GM21786 (cell line): ENCODE measurements around the gene SESTD1.

Experiments
- ATAC-seq: cut with Tn5 transposase; IDR thresholded peaks from one replicate; pipeline ENCODE4 v1.9.1; 2021; ENCODE audit not compliant: unreplicated experiment

SESTD1 gene

GRCh38 chr2:179193759-179194394, 70.8 kb downstream of the SESTD1 start:
- no peak for ATAC-seq

- no peak for ATAC-seq
Measured at GRCh38 chr2:179191110-179191509, 73.5 kb downstream of the SESTD1 start.

GRCh38 chr2:179186126-179186525, 78.5 kb downstream of the SESTD1 start:
- no peak for ATAC-seq

GRCh38 chr2:179184610-179185009, 80.0 kb downstream of the SESTD1 start:
- ATAC-seq, result no peak

- ATAC-seq, result peak; percentile 70
Measured at GRCh38 chr2:179181002-179181401, 83.6 kb downstream of the SESTD1 start.

- ATAC-seq, result no peak
Measured at GRCh38 chr2:179180242-179180641, 84.4 kb downstream of the SESTD1 start.

GRCh38 chr2:179179719-179180118, 84.9 kb downstream of the SESTD1 start:
- no peak for ATAC-seq

- no peak for ATAC-seq
Measured at GRCh38 chr2:179177694-179178093, 86.9 kb downstream of the SESTD1 start.

- ATAC-seq, result no peak
Measured at GRCh38 chr2:179174240-179174639, 90.4 kb downstream of the SESTD1 start.

GRCh38 chr2:179172894-179173293, 91.7 kb downstream of the SESTD1 start:
- ATAC-seq, result no peak

- no peak for ATAC-seq
Measured at GRCh38 chr2:179171371-179171770, 93.3 kb downstream of the SESTD1 start.

GRCh38 chr2:179170901-179171300, 93.7 kb downstream of the SESTD1 start:
- no peak for ATAC-seq

- no peak for ATAC-seq
Measured at GRCh38 chr2:179165356-179166000, 99.2 kb downstream of the SESTD1 start.

GRCh38 chr2:179141206-179141605, 123.4 kb downstream of the SESTD1 start:
- ATAC-seq, result no peak

GRCh38 chr2:179140571-179140970, 124.1 kb downstream of the SESTD1 start:
- ATAC-seq, result no peak

- ATAC-seq, result no peak
Measured at GRCh38 chr2:179139506-179139905, 125.1 kb downstream of the SESTD1 start.

GRCh38 chr2:179137200-179137759, 127.4 kb downstream of the SESTD1 start:
- ATAC-seq, result no peak

- ATAC-seq, result no peak
Measured at GRCh38 chr2:179133016-179133415, 131.6 kb downstream of the SESTD1 start.

GRCh38 chr2:179132076-179132475, 132.6 kb downstream of the SESTD1 start:
- no peak for ATAC-seq

- no peak for ATAC-seq
Measured at GRCh38 chr2:179130560-179130959, 134.1 kb downstream of the SESTD1 start.

GRCh38 chr2:179129574-179130238, 134.9 kb downstream of the SESTD1 start:
- ATAC-seq, result no peak

- ATAC-seq, result no peak
Measured at GRCh38 chr2:179125404-179125803, 139.2 kb downstream of the SESTD1 start.
